B cell (primary cell): ENCODE data around the gene NUCB2. TPM values are rescaled to one million over a fixed set of nuclear protein-coding genes. Genes with fewer than 3 reads are reported as not detected.

Experiments used
- ATAC-seq: fragments of 200-7000 bp; cut with Tn5 transposase; one replicate; pipeline ENCODE4 v1.10.0; 2021; ENCODE audit warnings: low read depth, mild to moderate bottlenecking, moderate number of reproducible peaks, moderate library complexity
- CTCF ChIA-PET: fragments of 350-600 bp; sonication (Branson Sonifier 250); formaldehyde crosslinking; loops from one replicate; lab custom pipeline; 2021; ENCODE audit warnings: antibody characterized with exemption, inconsistent platforms; lab: Charles Lee
- POLR2A ChIA-PET: fragments of 350-600 bp; sonication (Branson Sonifier 250); formaldehyde crosslinking; loops from one replicate; lab custom pipeline; 2021; ENCODE audit warnings: antibody characterized with exemption; lab: Charles Lee
- DNase-seq: peaks from one replicate; pipeline ENCODE4 v3.0.0; 2013
- H2AFZ ChIP-seq: 2 replicates; pipeline ENCODE4 v1.6.1; 2012; ENCODE audit warnings: mild to moderate bottlenecking, low read depth, low read length; ENCODE audit not compliant: insufficient read depth, poor library complexity, severe bottlenecking
- H3K27ac ChIP-seq, 2 donors: 1 replicate in 1 of 2; 2 replicates in 1 of 2; pipeline ENCODE4 v1.5.1; 2012 to 2013; ENCODE audit warnings: low read length in 2 of 2, mild to moderate bottlenecking in 2 of 2, moderate library complexity in 1 of 2
- H3K27me3 ChIP-seq, 4 experiments: fragments of 200-600 bp in 1 of 4; sonication (generic) in 1 of 4; replicated peaks in 1 of 4; 1 replicate in 2 of 4; 2 replicates in 2 of 4; pipeline versions ENCODE4 v1.6.1 to v1.7.0; 2013 to 2016; ENCODE audit warnings: low read length in 3 of 4, mild to moderate bottlenecking in 2 of 4, mixed read lengths in 1 of 4, moderate library complexity in 1 of 4; ENCODE audit not compliant: insufficient read depth in 4 of 4, control insufficient read depth in 3 of 4; ENCODE audit errors: control extremely low read depth in 1 of 4
- H3K36me3 ChIP-seq, 2 experiments: replicated peaks in 1 of 2; 1 replicate in 1 of 2; 2 replicates in 1 of 2; pipeline versions ENCODE4 v1.6.1 to v1.7.1; 2013; ENCODE audit warnings: low read length in 1 of 2; ENCODE audit not compliant: insufficient read depth in 2 of 2, control insufficient read depth in 1 of 2; ENCODE audit errors: control extremely low read depth in 1 of 2, extremely low read depth in 1 of 2
- H3K4me1 ChIP-seq, 2 donors: fragments of 200-600 bp in 1 of 2; sonication (generic) in 1 of 2; 1 replicate in 1 of 2; 2 replicates in 1 of 2; pipeline versions ENCODE4 v1.5.1 to v1.6.1; 2013 to 2017; ENCODE audit warnings: low read length in 2 of 2; ENCODE audit not compliant: control insufficient read depth in 2 of 2, insufficient read depth in 2 of 2
- H3K4me2 ChIP-seq: replicated peaks from 2 replicates; pipeline ENCODE3; 2012; ENCODE audit warnings: mild to moderate bottlenecking, low read depth, low read length; ENCODE audit not compliant: poor library complexity, severe bottlenecking
- H3K4me3 ChIP-seq, 5 experiments: fragments of 200-600 bp in 1 of 5; sonication (generic) in 1 of 5; 1 replicate in 3 of 5; 2 replicates in 2 of 5; pipeline versions ENCODE4 v1.5.1 to v1.7.0; 2011 to 2016; ENCODE audit warnings: low read length in 4 of 5, mild to moderate bottlenecking in 4 of 5, low read depth in 2 of 5, control low read depth in 1 of 5, moderate library complexity in 1 of 5; ENCODE audit not compliant: insufficient read depth in 1 of 5; ENCODE audit errors: control extremely low read depth in 1 of 5, extremely low read depth in 1 of 5
- H3K79me2 ChIP-seq: fragments of 200-600 bp; sonication (generic); one replicate; pipeline ENCODE4 v1.6.0; 2016; ENCODE audit warnings: low read length; ENCODE audit not compliant: control insufficient read depth, insufficient read depth
- H3K9ac ChIP-seq: fragments of 200-600 bp; sonication (generic); 2 replicates; pipeline ENCODE4 v1.6.1; 2017; ENCODE audit warnings: mild to moderate bottlenecking, low read length, moderate library complexity
- H3K9me3 ChIP-seq, 3 donors: one replicate each; pipeline versions ENCODE4 v1.6.1 to v1.7.1; 2013; ENCODE audit warnings: low read length in 2 of 3; ENCODE audit not compliant: control insufficient read depth in 2 of 3, insufficient read depth in 1 of 3; ENCODE audit errors: control extremely low read depth in 1 of 3
- H4K20me1 ChIP-seq: 2 replicates; pipeline ENCODE4 v1.6.0; 2012; ENCODE audit warnings: mild to moderate bottlenecking, low read length; ENCODE audit not compliant: insufficient read depth, control insufficient read depth, poor library complexity, severe bottlenecking
- H3K27ac Mint-ChIP-seq: one replicate; pipeline ENCODE4 v1.8.0; 2021; ENCODE audit warnings: mixed read lengths
- H3K27me3 Mint-ChIP-seq: one replicate; pipeline ENCODE4 v1.8.0; 2021; ENCODE audit warnings: mixed read lengths
- H3K4me1 Mint-ChIP-seq: one replicate; pipeline ENCODE4 v1.8.0; 2021; ENCODE audit warnings: mixed read lengths
- H3K4me3 Mint-ChIP-seq: one replicate; pipeline ENCODE4 v1.8.0; 2021; ENCODE audit warnings: mixed read lengths
- H3K9me3 Mint-ChIP-seq: one replicate; pipeline ENCODE4 v1.8.0; 2022; ENCODE audit warnings: mixed read lengths; ENCODE audit not compliant: insufficient read depth
- CTCF ChIP-seq: fragments of 200-600 bp; IDR thresholded peaks from one replicate; pipeline ENCODE4 v1.8.0; 2022; ENCODE audit warnings: antibody characterized with exemption, mild to moderate bottlenecking
- EZH2 ChIP-seq: IDR thresholded peaks from 2 replicates; pipeline ENCODE4 v1.6.1; 2012; ENCODE audit warnings: borderline replicate concordance, low read depth, mild to moderate bottlenecking, moderate library complexity, low read length; ENCODE audit not compliant: insufficient read depth, poor library complexity, severe bottlenecking
- WGBS: methylation state at CpG from one replicate; pipeline ENCODE4 v1.1.5; 2013; ENCODE audit warnings: missing lambda C conversion rate; ENCODE audit not compliant: insufficient coverage; 5-methylcytosine and 5-hydroxymethylcytosine counted together
- intact Hi-C: fragments of 100-400 bp; cut with micrococcal nuclease; formaldehyde crosslinking; loops from one replicate; pipeline ENCODE4 v1.10.0; 2022
- polyA plus RNA-seq: library from polyadenylated mRNA; depleted of rRNA; stranded (reverse); fragments of >200 nt; gene quantifications from 2 replicates; pipeline ENCODE4 v1.2.3, GENCODE V29; 2012
- total RNA-seq, 2 donors: library from RNA; stranded (reverse); fragments of 120-200 nt in 1 of 2; gene quantifications; 1 replicate in 1 of 2; 2 replicates in 1 of 2; pipeline versions ENCODE4 v1.2.3 to v1.2.4, GENCODE V29; 2013 to 2022

NUCB2 gene
- total and polyA plus RNA-seq, 2 donors (not counting 1 experiment from before 2014, with no cell fraction given), result 1.8 to 6.8 TPM

- H3K27ac ChIP-seq, result no peak overlapping the region
- no peak overlapping the region for H3K27ac Mint-ChIP-seq
- POLR2A ChIA-PET, result no interaction called here
- H3K4me3 Mint-ChIP-seq, result no peak overlapping the region
- H3K4me1 ChIP-seq, result no peaks in the 10 kb centered on the region
- no peaks in the 10 kb centered on the region for H3K9me3 Mint-ChIP-seq
- no peak for TF ChIP-seq CTCF
- H3K9me3 ChIP-seq, result no peaks in the 10 kb centered on the region
- WGBS, result no CpG with 5 or more reads among the region's 1 CpG
- H4K20me1 ChIP-seq, result no peaks in the 10 kb centered on the region
- intact Hi-C loops, result no loop called here
- ATAC-seq (no peak), DNase-seq (no peak)
- H3K27me3 Mint-ChIP-seq, result no peaks in the 10 kb centered on the region
- H2AFZ ChIP-seq, result no peak overlapping the region
- CTCF ChIA-PET, result interaction anchor here (0.6 kb wide), 1 partner anchor 687 kb away, joined by 4 read pairs; no protein-coding TSS in a partner anchor
- H3K4me1 Mint-ChIP-seq, result no peaks in the 10 kb centered on the region
- H3K27me3 ChIP-seq, result no peaks in the 10 kb centered on the region
- no peak overlapping the region for H3K4me2 ChIP-seq
- no peak overlapping the region for H3K4me3 ChIP-seq
- no peaks in the 10 kb centered on the region for H3K36me3 ChIP-seq
- no peaks in the 10 kb centered on the region for H3K79me2 ChIP-seq
- no peak overlapping the region for H3K9ac ChIP-seq
Measured at GRCh38 chr11:17291710-17292109, 15.2 kb downstream of the NUCB2 start.

GRCh38 chr11:17293311-17293710, 16.8 kb downstream of the NUCB2 start:
- CTCF ChIA-PET, result no interaction called here
- no peak overlapping the region for H3K4me2 ChIP-seq
- Mint-ChIP-seq H3K27ac (no peak overlapping the region), H3K4me1 (peaks cover 4% of the 10 kb centered on the region), H3K9me3 (no peaks in the 10 kb centered on the region), H3K27me3 (no peaks in the 10 kb centered on the region), H3K4me3 (no peak overlapping the region)
- no peak overlapping the region for H3K9ac ChIP-seq
- TF ChIP-seq EZH2 (no peak), CTCF (no peak)
- H3K36me3 ChIP-seq, result peaks cover 0 to 2% of the 10 kb centered on the region in 2 experiments
- no peak for ATAC-seq
- H3K9me3 ChIP-seq, result no peaks in the 10 kb centered on the region
- POLR2A ChIA-PET, result interaction anchor here (0.6 kb wide), 1 partner anchor 16 kb away, joined by 3 read pairs; no protein-coding TSS in a partner anchor
- H3K79me2 ChIP-seq, result no peaks in the 10 kb centered on the region
- no peak for DNase-seq
- H4K20me1 ChIP-seq, result no peaks in the 10 kb centered on the region
- intact Hi-C loops, result no loop called here
- H3K27me3 ChIP-seq, result no peaks in the 10 kb centered on the region
- no peaks in the 10 kb centered on the region for H3K4me1 ChIP-seq
- no peak overlapping the region for H2AFZ ChIP-seq
- no peak overlapping the region for H3K4me3 ChIP-seq
- no CpG with 5 or more reads among the region's 1 CpG for WGBS
- no peak overlapping the region for H3K27ac ChIP-seq
